ENCODE results near the gene RIPOR1.
"Not testable (repeated sequence)": the region's sequence is repeated elsewhere in the genome, so short reads cannot be mapped to it uniquely, and the experiment has no call there.

The RIPOR1 gene

GRCh38 chr16:67483731-67484525 is 44.7 kb upstream of the RIPOR1 start:
- TF ChIP-seq, protein P1, sequence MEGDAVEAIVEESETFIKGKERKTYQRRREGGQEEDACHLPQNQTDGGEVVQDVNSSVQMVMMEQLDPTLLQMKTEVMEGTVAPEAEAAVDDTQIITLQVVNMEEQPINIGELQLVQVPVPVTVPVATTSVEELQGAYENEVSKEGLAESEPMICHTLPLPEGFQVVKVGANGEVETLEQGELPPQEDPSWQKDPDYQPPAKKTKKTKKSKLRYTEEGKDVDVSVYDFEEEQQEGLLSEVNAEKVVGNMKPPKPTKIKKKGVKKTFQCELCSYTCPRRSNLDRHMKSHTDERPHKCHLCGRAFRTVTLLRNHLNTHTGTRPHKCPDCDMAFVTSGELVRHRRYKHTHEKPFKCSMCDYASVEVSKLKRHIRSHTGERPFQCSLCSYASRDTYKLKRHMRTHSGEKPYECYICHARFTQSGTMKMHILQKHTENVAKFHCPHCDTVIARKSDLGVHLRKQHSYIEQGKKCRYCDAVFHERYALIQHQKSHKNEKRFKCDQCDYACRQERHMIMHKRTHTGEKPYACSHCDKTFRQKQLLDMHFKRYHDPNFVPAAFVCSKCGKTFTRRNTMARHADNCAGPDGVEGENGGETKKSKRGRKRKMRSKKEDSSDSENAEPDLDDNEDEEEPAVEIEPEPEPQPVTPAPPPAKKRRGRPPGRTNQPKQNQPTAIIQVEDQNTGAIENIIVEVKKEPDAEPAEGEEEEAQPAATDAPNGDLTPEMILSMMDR (IDR thresholded peaks at IDR 0.05; ENCODE audit: low read depth, low read length, missing control alignments): no peak
- no peak for DNase-seq (ENCODE audit: extremely low read depth, low read depth)
- H3K4me3 ChIP-seq (replicated peaks; ENCODE audit: low read depth, low read length): no peak overlapping the region

GRCh38 chr16:67486805-67487204 is 41.8 kb upstream of the RIPOR1 start:
- H3K4me3 ChIP-seq (replicated peaks; ENCODE audit: low read depth, low read length): no peak overlapping the region
- TF ChIP-seq, protein P1 (IDR thresholded peaks at IDR 0.05; ENCODE audit: low read depth, low read length, missing control alignments): no peak
- no peak for DNase-seq (ENCODE audit: extremely low read depth, low read depth)

GRCh38 chr16:67487561-67487960 is 41.1 kb upstream of the RIPOR1 start:
- not testable (repeated sequence) for H3K4me3 ChIP-seq (replicated peaks; ENCODE audit: low read depth, low read length); DNase-seq (ENCODE audit: extremely low read depth, low read depth)

GRCh38 chr16:67489401-67490083 is 39.1 kb upstream of the RIPOR1 start:
- DNase-seq (ENCODE audit: extremely low read depth, low read depth): no peak
- H3K4me3 ChIP-seq (replicated peaks; ENCODE audit: low read depth, low read length): no peak overlapping the region
- TF ChIP-seq, protein P1 (IDR thresholded peaks at IDR 0.05; ENCODE audit: low read depth, low read length, missing control alignments): no peak

DNA sequence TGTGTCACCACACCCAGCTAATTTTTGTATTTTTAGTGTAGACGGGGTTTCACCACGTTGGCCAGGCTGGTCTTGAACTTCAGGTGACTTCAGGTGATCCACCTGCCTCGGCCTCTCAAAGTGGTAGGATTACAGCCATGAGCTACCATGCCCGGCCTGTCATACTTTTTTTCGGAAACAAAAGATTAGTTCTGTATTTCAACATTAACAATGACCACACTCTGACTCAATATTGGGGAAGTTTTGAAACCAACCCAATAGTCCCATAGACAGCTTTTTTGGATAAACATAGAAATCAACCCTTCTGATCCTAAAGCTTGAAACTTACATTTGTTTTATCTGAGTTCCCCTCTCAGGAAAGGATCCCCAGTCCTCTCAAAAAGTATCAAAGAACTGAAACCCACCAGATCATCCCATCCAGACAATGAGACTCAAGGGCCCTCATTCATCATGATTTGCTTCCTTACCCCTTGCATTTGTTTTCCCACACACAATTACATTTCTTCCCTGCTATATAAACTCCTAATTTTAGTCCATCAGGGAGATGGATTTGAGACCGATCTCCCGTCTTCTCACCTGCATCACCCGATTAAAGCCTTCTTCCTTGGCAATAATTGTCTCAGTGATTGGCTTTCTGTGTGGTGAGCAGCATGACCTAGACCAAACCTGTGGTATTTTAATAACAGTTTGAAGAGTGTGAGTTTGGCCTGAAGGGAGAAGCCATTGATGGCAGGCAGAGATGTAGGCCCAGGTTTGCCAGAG is 38.1 kb upstream of the RIPOR1 start:
- no peak overlapping the region for H3K4me3 ChIP-seq (replicated peaks; ENCODE audit: low read depth, low read length)
- TF ChIP-seq, protein P1 (IDR thresholded peaks at IDR 0.05; ENCODE audit: low read depth, low read length, missing control alignments): no peak
- no peak for DNase-seq (ENCODE audit: extremely low read depth, low read depth)

DNA sequence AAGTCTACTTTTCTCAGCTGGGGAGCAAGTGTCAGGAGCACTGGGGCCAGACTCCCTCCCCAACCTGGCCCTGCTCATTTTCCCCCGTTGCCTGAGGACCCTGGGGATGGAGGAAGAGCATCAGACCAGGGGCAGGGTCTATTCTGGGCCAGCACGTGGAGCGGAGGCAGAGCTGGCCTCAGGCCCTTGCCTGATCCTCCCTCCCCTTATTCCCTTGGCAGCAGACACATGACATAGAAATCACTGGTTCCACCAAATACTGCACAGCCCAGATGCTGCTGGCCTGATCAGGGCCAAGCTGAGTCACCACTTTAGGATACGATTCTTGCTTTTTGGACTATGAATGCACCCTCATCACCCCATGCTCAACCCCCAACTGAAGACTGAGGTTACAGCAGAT is 29.5 kb upstream of the RIPOR1 start:
- no peak for DNase-seq (ENCODE audit: extremely low read depth, low read depth)
- H3K4me3 ChIP-seq (replicated peaks; ENCODE audit: low read depth, low read length): no peak overlapping the region
- TF ChIP-seq, protein P1 (IDR thresholded peaks at IDR 0.05; ENCODE audit: low read depth, low read length, missing control alignments): no peak

Measured in HFF-Myc (cell line).